CD14-positive monocyte (primary cell): ENCODE results near the gene CABYR. TPM values are rescaled to one million over a fixed set of nuclear protein-coding genes. Genes with fewer than 3 reads are reported as not detected.

Source experiments
- DNase-seq, 3 donors: peaks; one replicate each; pipeline ENCODE4 v3.0.0-alpha.2; 2011 to 2022
- H2AFZ ChIP-seq: 2 replicates; pipeline ENCODE4 v1.6.0; 2012; ENCODE audit warnings: mild to moderate bottlenecking, low read depth, low read length, inconsistent platforms; ENCODE audit not compliant: insufficient read depth, poor library complexity, severe bottlenecking
- H3K27ac ChIP-seq, 2 donors: 1 replicate in 1 of 2; 2 replicates in 1 of 2; pipeline ENCODE4 v1.5.1; 2012 to 2013; ENCODE audit warnings: low read length in 2 of 2, control low read depth in 1 of 2, inconsistent platforms in 1 of 2, low read depth in 1 of 2, mild to moderate bottlenecking in 1 of 2
- H3K27me3 ChIP-seq, 2 donors: one replicate each; pipeline versions ENCODE4 v1.6.0 to v1.6.1; 2011 to 2013; ENCODE audit warnings: low read length in 2 of 2; ENCODE audit not compliant: control insufficient read depth in 2 of 2, insufficient read depth in 2 of 2
- H3K36me3 ChIP-seq, 2 donors: replicated peaks in 1 of 2; 1 replicate in 1 of 2; 2 replicates in 1 of 2; pipeline versions ENCODE4 v1.5.1 to v1.6.1; 2012 to 2013; ENCODE audit warnings: low read length in 2 of 2, control low read depth in 1 of 2, inconsistent platforms in 1 of 2, mild to moderate bottlenecking in 1 of 2; ENCODE audit not compliant: insufficient read depth in 2 of 2, control insufficient read depth in 1 of 2
- H3K4me1 ChIP-seq, 2 donors: 1 replicate in 1 of 2; 2 replicates in 1 of 2; pipeline versions ENCODE4 v1.5.1 to v1.6.1; 2012 to 2013; ENCODE audit warnings: low read length in 2 of 2, control low read depth in 1 of 2, inconsistent platforms in 1 of 2, mild to moderate bottlenecking in 1 of 2, moderate library complexity in 1 of 2; ENCODE audit not compliant: insufficient read depth in 2 of 2, control insufficient read depth in 1 of 2
- H3K4me2 ChIP-seq: replicated peaks from 2 replicates; pipeline ENCODE3; 2012; ENCODE audit warnings: low read length, moderate library complexity, mild to moderate bottlenecking; ENCODE audit not compliant: poor library complexity, severe bottlenecking; ENCODE audit errors: extremely low read depth
- H3K4me3 ChIP-seq, 3 experiments: fragments of 200-600 bp in 1 of 3; sonication (generic) in 1 of 3; replicated peaks in 1 of 3; 1 replicate in 2 of 3; 2 replicates in 1 of 3; pipeline ENCODE4 v1.5.1; 2011 to 2013; ENCODE audit warnings: low read length in 3 of 3, mild to moderate bottlenecking in 3 of 3, control low read depth in 2 of 3, low read depth in 2 of 3, inconsistent platforms in 1 of 3, moderate library complexity in 1 of 3
- H3K79me2 ChIP-seq: 2 replicates; pipeline ENCODE4 v1.6.0; 2012; ENCODE audit warnings: mild to moderate bottlenecking, control low read depth, inconsistent platforms, low read length, moderate library complexity; ENCODE audit not compliant: insufficient read depth
- H3K9ac ChIP-seq: 2 replicates; pipeline ENCODE4 v1.6.0; 2017; ENCODE audit warnings: low read length, mild to moderate bottlenecking; ENCODE audit not compliant: insufficient read depth, poor library complexity, severe bottlenecking
- H3K9me3 ChIP-seq, 2 donors: replicated peaks in 1 of 2; 1 replicate in 1 of 2; 2 replicates in 1 of 2; pipeline versions ENCODE4 v1.5.1 to v1.6.1; 2012 to 2013; ENCODE audit warnings: low read length in 2 of 2, control low read depth in 1 of 2; ENCODE audit not compliant: control insufficient read depth in 1 of 2, insufficient read depth in 1 of 2
- H4K20me1 ChIP-seq: 2 replicates; pipeline ENCODE4 v1.6.0; 2012; ENCODE audit warnings: mild to moderate bottlenecking, low read length, control low read depth, moderate library complexity; ENCODE audit not compliant: insufficient read depth
- H3K27ac Mint-ChIP-seq, 7 donors: one replicate each; pipeline ENCODE4 v1.8.0; 2020; ENCODE audit warnings: mild to moderate bottlenecking in 7 of 7, mixed read lengths in 7 of 7, moderate library complexity in 6 of 7, inconsistent platforms in 2 of 7
- H3K27me3 Mint-ChIP-seq, 3 donors: one replicate each; pipeline ENCODE4 v1.8.0; 2021 to 2022; ENCODE audit warnings: low read depth in 3 of 3, mild to moderate bottlenecking in 3 of 3, mixed read lengths in 3 of 3, moderate library complexity in 3 of 3, inconsistent platforms in 1 of 3
- H3K36me3 Mint-ChIP-seq, 2 donors: one replicate each; pipeline ENCODE4 v1.8.0; 2020; ENCODE audit warnings: mixed read lengths in 2 of 2, inconsistent platforms in 1 of 2, mild to moderate bottlenecking in 1 of 2
- H3K4me1 Mint-ChIP-seq: one replicate; pipeline ENCODE4 v1.8.0; 2020; ENCODE audit warnings: mild to moderate bottlenecking, mixed read lengths
- H3K4me3 Mint-ChIP-seq, 2 donors: one replicate each; pipeline ENCODE4 v1.8.0; 2020; ENCODE audit warnings: mild to moderate bottlenecking in 2 of 2, mixed read lengths in 2 of 2, moderate library complexity in 1 of 2
- H3K9me3 Mint-ChIP-seq, 7 donors: one replicate each; pipeline ENCODE4 v1.8.0; 2020 to 2022; ENCODE audit warnings: mixed read lengths in 7 of 7, mild to moderate bottlenecking in 6 of 7, moderate library complexity in 6 of 7, inconsistent platforms in 2 of 7
- WGBS: methylation state at CpG from one replicate; pipeline ENCODE4 v1.1.5; 2013; ENCODE audit warnings: missing lambda C conversion rate; ENCODE audit not compliant: insufficient coverage; 5-methylcytosine and 5-hydroxymethylcytosine counted together
- intact Hi-C, 2 donors: fragments of 100-400 bp; cut with micrococcal nuclease; formaldehyde crosslinking; loops; one replicate each; pipeline versions ENCODE4 v1.15.0 to v1.15.1; 2023
- polyA plus RNA-seq, 3 donors: library from polyadenylated mRNA; depleted of rRNA in 1 of 3; unstranded in 2 of 3; stranded (reverse) in 1 of 3; fragments of 300-500 nt in 2 of 3; fragments of >200 nt in 1 of 3; fragmentation: Illumina TruSeq in 2 of 3; gene quantifications; 1 replicate in 2 of 3; 2 replicates in 1 of 3; pipeline ENCODE4 v1.2.3, GENCODE V29; 2012 to 2021
- TF ChIP-seq, protein P1 (sequence below): fragments of 200-600 bp; IDR thresholded peaks from one replicate; pipeline ENCODE4 v1.8.0; 2022; ENCODE audit warnings: antibody characterized with exemption, mild to moderate bottlenecking

Gene CABYR
- polyA plus RNA-seq, 3 donors, result 0.07 TPM; not detected in 2

DNA sequence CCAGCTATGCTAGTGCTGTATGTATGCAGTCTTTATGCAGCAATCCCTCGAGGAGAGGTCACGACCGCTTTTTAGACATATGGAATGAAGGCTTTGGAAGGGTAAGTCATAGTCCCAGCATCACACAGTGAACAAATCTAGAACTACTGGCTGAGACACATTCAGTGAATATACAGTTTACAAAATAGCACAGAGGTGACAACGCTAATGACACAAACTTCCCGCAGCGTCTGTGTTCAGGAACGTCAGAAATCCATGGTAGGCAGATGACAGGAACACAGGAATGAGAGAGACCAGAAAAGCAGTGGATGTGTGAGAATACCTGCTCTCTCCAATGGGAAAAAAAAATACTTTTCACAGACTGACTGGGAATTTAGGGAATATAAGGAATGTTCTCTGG, 29.6 kb downstream of the CABYR start:
- Histone ChIP-seq H3K4me3 (no peak overlapping the region), H3K9me3 (no peaks in the 10 kb centered on the region), H3K36me3 (peaks cover 32 to 72% of the 10 kb centered on the region in 2 donors), H3K79me2 (no peaks in the 10 kb centered on the region), H3K9ac (no peak overlapping the region), H3K27me3 (no peaks in the 10 kb centered on the region), H3K4me1 (no peaks in the 10 kb centered on the region), H3K4me2 (no peak overlapping the region), H3K27ac (no peak overlapping the region), H2AFZ (no peak overlapping the region), H4K20me1 (no peaks in the 10 kb centered on the region)
- H3K4me3 Mint-ChIP-seq, result no peak overlapping the region
- H3K27me3 Mint-ChIP-seq, result peaks cover 0 to 2% (median 0%) of the 10 kb centered on the region in 3 donors
- TF ChIP-seq, protein P1, sequence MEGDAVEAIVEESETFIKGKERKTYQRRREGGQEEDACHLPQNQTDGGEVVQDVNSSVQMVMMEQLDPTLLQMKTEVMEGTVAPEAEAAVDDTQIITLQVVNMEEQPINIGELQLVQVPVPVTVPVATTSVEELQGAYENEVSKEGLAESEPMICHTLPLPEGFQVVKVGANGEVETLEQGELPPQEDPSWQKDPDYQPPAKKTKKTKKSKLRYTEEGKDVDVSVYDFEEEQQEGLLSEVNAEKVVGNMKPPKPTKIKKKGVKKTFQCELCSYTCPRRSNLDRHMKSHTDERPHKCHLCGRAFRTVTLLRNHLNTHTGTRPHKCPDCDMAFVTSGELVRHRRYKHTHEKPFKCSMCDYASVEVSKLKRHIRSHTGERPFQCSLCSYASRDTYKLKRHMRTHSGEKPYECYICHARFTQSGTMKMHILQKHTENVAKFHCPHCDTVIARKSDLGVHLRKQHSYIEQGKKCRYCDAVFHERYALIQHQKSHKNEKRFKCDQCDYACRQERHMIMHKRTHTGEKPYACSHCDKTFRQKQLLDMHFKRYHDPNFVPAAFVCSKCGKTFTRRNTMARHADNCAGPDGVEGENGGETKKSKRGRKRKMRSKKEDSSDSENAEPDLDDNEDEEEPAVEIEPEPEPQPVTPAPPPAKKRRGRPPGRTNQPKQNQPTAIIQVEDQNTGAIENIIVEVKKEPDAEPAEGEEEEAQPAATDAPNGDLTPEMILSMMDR, result no peak
- no peak for DNase-seq
- no peaks in the 10 kb centered on the region for H3K4me1 Mint-ChIP-seq
- intact Hi-C loops, result no loop called here
- H3K36me3 Mint-ChIP-seq, result peaks cover 67 to 74% of the 10 kb centered on the region in 2 donors
- no peaks in the 10 kb centered on the region for H3K9me3 Mint-ChIP-seq
- H3K27ac Mint-ChIP-seq, result peak overlapping the region in 1 of 7 donors; percentile 26
- WGBS, result 96% methylated on average over 4 of the region's 7 CpGs

- TF ChIP-seq, protein P1, result no peak
- peaks cover 0 to 2% (median 0%) of the 10 kb centered on the region in 3 donors for H3K27me3 Mint-ChIP-seq
Measured at GRCh38 chr18:24170360-24170759, 31.5 kb downstream of the CABYR start.

More at GRCh38 chr18:24170360-24170759, 31.5 kb downstream of the CABYR start:
- Histone ChIP-seq H3K79me2 (no peaks in the 10 kb centered on the region), H3K36me3 (peaks cover 27 to 62% of the 10 kb centered on the region in 2 donors), H4K20me1 (no peaks in the 10 kb centered on the region), H2AFZ (no peak overlapping the region), H3K9me3 (no peaks in the 10 kb centered on the region), H3K9ac (no peak overlapping the region), H3K4me1 (no peaks in the 10 kb centered on the region), H3K27me3 (no peaks in the 10 kb centered on the region), H3K4me3 (no peak overlapping the region), H3K4me2 (no peak overlapping the region), H3K27ac (no peak overlapping the region)
- Mint-ChIP-seq H3K36me3 (peaks cover 58 to 62% of the 10 kb centered on the region in 2 donors), H3K4me3 (no peak overlapping the region), H3K27ac (no peak overlapping the region), H3K4me1 (no peaks in the 10 kb centered on the region), H3K9me3 (no peaks in the 10 kb centered on the region)
- DNase-seq, result no peak
- WGBS, result 100% methylated on average over 5 of the region's 8 CpGs
- intact Hi-C loops, result loop anchor here in 1 of 2 donors (10.0 kb wide), 1 partner anchor 314 kb away; no protein-coding TSS in a partner anchor
